ENCODE measurements around the gene FADD.

- TF ChIP-seq CTCF (IDR thresholded peaks at IDR 0.05) = no peak
- TF ChIP-seq POLR2A (IDR thresholded peaks at IDR 0.05) = no peak
Measured at GRCh38 chr11:70230840-70231710, 28.0 kb downstream of the FADD start.
